ENCODE data around the gene FOXR1.

The FOXR1 gene

GRCh38 chr11:118971646-118972045 is at the start of gene FOXR1:
Gene FOXR1, plus strand, starts transcription at chr11:118971761. Its CDS starts 171 bp downstream, at chr11:118971932.
- DNase-seq, result no peak

DNA sequence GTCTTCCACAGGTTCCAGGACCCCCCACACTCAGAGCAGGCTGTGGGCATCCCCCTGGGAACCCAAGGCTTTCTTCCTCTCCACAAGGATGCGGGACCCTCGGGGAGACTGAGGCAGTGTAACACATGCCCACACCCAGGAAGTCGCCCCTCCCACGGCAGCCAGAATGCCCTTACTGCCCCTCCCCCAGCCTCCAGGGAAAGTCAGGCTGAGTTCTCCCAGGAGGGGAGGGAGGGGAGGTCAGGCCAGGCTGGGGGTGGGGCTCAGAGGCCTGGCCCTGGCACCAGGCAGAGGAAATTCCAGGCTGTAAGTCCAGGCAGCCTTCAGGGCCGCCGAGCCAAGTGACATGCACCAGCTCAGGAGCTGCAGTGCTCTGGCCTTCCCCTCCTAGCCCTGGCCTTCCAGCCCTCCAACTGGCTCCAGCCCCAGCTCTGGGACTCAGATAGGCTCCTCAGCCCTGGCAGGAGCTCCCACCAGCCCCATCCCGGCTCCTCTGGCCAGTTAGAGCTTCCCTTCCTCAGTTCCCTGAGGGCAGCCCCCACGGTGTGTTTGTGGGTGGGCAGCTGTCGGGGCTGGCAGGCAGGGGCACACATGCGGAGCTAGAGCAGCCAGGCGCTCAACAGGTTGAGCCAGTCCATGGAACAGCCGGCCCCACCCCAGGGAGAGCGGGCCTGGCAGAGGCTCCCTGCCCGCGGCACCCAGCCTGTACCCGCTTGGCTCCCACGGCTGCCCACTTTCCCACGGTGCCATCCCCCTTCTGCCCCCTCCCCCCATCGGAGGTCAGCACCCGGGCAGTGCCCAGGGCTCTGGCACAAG is 49.4 kb upstream of the FOXR1 start:
- DNase-seq, result no peak

- no peak for DNase-seq
Measured at GRCh38 chr11:118922745-118923627, 48.6 kb upstream of the FOXR1 start.

- DNase-seq, result no peak
Measured at GRCh38 chr11:118923721-118924587, 47.6 kb upstream of the FOXR1 start.

GRCh38 chr11:118924591-118925585 is 46.7 kb upstream of the FOXR1 start:
- DNase-seq, result no peak

DNA sequence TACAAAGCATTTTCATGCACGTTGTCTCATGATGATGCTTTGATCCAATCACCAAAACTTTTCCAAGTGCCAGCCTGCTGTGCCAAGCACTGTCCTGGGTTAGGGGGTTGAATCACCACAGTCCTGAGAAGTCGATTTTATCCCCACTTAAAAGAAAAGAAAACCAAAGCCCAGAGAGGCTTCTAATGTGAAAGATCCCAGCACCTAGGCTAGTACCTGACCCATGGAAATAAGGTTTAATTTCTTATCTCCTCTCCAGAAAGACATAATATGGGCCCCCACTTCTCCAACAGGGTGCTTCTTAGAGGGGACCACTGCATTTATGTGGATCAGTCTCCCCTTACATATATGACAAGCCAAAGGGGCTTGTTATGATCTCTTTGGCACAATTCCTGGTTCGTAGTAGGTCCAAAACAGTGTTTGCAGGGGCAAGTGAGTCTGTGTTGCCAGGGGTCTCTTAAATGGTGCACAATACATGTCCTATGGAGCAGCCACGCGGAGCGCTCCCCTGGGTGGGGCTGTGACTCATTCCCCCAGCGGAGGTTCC is 43.9 kb upstream of the FOXR1 start:
- no peak for DNase-seq

DNA sequence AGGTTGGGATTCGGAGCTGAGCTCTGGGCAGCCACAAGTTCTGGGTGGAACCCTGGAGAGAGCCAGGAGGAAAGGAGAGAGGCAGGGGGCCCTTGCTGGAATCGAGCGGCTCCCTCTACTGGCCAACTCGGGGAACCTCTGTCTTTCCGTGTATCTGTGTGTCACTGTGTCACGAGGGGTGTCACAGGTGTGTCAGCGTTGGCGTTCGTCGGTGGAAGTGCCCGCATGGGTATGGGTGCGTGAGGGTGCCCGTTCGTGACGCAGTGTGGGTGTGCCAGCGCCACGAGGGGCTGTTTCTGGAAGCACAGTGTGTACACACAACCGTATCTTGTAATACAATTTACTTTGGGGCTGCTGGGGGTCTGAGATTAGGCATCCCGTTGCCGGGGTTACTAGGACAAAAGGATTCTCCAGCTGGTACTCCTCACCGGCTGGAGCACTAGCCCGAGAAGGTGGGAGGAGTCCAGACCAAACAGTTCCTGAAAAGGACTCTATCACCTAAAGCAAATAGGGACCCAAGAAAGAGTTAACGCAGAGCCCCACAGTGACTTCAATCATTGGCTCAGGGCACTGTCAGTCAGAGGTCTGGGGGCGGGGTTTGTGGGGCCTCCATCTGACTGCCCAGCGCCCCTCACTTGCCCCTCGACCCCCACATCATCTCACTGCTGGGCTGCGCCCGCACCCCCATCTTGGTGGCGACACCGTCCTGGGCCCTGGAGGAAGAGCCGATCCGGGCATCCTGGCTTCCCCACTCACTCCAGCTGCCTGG is 43.3 kb upstream of the FOXR1 start:
- peak; percentile 92 to 94 for DNase-seq

GRCh38 chr11:118928870-118929500 is 42.6 kb upstream of the FOXR1 start:
- peak; percentile 41 for DNase-seq

DNA sequence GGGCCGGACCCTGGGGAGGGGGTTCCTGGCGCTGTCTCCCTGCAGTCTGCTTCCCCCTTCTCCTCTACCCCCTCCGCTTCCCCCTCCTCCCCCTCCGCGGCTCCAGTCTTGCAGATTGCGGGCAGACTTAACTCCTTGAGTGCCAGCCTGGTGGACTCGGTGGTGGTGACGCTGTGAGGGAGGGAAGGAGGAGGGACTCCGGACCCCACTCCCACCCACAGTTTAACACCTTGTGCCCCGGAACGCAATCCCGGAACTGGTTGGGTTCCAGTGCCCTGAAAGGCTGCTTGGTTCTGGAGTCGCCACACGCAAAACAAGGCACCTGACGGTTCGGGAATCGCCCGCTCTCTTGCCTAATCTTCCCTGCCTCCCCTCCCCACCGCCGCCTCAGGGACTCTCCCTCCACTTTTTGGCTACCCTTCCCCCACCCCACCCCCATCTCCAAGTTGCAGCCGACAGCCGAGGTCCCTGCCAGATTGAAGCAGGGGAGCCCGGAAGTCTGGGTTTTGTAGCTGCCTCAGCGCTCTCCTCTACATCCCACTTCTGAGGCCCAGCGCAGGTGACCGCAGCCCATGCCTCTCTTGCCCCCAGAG is 42.0 kb upstream of the FOXR1 start:
- peak; percentile 75 to 77 for DNase-seq

DNA sequence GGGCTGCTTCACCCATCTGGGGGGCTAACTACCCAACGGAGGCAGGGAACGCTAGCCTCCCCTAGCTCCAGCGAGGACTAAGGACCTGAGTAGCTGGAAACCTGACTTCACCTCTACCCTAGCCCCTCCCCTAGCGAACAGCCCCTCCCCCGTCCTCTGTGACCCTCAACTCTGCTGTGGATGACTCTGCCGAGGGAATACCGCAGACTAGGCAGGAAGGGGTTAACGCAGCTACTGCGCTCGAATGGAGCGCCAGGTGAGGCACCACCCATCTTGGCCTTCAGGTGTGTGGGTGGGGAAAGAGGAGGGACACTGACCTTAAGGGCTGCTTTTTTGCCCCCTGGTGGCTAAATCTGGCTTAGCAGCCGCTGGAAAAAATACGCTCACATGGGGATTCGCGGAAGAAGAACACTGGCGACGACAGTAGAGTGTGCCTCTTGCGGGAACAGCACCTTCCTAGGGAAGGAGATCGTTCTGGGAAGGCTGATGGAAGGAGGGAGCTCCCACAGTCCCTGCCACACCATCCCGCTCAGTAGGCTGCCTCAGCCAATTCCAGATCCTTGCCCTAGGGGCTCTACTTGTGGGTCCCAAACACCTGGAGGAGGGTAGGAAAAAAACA is 41.4 kb upstream of the FOXR1 start:
- DNase-seq, result peak; percentile 85 to 89

DNA sequence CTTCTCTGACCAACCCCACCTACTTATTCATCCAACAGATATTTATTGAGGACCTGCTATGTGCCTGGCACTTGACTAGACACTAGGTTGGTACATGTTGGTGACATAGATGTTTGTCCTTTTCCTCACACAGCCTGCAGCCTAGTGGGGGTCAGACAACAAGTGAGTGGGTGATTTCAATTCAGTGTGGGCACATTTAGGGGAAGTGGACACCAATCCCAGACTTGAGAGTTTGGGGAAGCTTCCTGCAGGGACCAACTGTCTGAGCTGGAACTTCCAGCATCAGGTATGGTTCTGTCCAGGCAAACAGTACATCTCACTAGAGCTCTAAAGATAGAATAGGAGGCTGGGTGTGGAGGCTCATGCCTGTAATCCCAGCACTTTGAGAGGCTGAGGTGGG is 40.0 kb upstream of the FOXR1 start:
- no peak for DNase-seq

DNA sequence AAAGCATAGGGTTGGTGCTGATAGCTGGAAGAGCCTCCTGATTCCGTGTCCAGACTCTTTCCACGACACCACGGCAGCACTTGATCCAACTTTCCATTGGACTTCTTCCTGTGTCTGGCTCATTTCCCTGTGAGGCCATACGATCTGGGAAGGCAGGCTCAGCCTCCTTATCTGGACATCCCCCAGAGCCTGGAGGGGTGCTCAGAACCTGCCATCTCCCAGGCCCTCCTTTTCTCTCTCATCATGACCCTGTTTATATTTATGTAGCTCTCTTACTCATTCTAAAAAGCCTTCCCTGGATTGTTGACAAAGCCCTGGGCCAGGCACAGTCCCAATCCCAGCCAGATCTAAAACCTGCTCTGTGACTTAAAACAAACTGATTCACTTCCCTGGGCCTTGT is 38.1 kb upstream of the FOXR1 start:
- no peak for DNase-seq

GRCh38 chr11:118935376-118935775 is 36.2 kb upstream of the FOXR1 start:
- DNase-seq, result no peak

DNA sequence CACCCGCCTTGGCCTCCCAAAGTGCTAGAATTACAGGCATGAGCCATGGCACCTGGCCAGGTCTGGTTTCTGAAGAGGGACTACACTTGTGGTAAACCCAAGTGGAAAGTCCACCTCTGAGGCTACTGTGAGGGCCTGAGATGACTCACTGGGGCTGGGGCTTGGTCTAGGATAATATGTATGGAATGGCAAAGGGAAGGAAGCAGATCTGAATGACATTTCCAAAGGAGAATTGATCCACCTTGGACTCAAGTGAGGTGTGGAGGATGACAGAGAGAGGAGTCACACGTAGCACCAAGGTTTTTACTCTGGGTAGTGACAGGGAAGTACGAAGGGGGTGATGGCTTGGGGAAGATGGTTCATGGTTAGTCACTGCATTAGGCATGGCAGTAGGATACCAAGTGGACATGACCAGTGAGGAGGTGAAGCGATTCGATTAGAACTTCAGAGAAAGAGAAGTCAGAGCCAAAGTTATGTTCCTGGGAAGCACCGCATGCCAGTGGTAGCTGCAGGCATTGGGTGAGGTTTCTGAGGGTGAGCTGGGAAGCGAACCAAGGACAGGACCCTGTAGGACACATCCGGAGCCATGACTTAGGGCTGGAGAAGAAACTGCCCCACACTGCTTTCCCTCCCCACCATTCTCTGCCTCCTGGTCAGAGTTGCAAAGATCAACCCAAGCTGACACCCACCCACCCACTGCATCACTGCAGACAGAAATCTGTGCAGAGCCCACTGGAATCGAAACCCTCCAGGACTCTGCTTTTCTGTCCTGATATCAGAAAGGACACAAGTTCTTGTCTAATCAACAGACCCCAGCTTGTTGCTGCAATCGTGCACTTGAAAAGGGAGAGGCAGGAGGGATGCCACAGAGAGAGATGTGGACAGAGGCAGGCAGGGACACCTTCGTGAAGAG is 32.8 kb upstream of the FOXR1 start:
- no peak for DNase-seq

DNA sequence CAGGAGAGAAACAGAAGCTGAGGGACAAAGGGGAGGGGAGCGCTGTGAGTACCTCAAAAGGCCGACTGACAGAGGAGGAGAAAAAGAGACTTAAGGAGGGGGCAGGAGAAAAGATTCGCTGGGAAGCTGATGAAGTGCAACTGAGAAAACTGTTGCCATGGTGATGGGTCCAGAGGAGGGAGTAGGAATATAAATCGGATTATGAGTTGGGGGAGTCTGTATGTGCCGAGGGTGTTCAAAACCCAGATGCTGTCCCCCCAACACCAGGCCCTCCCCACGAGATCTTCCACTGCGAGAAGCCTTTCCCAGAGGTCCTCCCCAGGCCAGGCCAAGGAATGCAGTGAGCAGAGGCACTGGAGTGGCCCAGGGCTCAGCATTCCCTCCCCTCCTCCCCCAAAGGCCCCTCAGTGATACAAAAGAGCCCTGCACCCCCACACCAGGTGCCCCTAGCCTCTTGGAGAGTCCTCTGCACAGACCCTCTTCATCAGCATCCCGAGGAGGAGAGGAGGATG is 32.1 kb upstream of the FOXR1 start:
- no peak for DNase-seq

GRCh38 chr11:118939953-118940598 is 31.5 kb upstream of the FOXR1 start:
- DNase-seq, result no peak

- no peak for DNase-seq
Measured at GRCh38 chr11:118947091-118947490, 24.5 kb upstream of the FOXR1 start.

Measured in activated CD4-positive, alpha-beta T cell treated with anti-CD3 and anti-CD28 coated beads, Interleukin-2, amount 50 U/mL, for 4 hours (primary cell).